HG03196 (cell line): Measurements from ENCODE around the gene CDK4.
A peak's percentile ranks its signal among the peaks of the same experiment; 100 is the strongest.

Experiments used
- ATAC-seq: cut with Tn5 transposase; IDR thresholded peaks from one replicate; pipeline ENCODE4 v1.9.1; 2021; ENCODE audit not compliant: unreplicated experiment

CDK4 gene

GRCh38 chr12:57757771-57758170 lies 5.7 kb upstream of the CDK4 start:
- ATAC-seq = no peak

GRCh38 chr12:57756406-57757341 lies 4.6 kb upstream of the CDK4 start:
- ATAC-seq = no peak

GRCh38 chr12:57755454-57756372 lies 3.6 kb upstream of the CDK4 start:
- ATAC-seq = no peak

GRCh38 chr12:57755194-57755453 lies 3.0 kb upstream of the CDK4 start:
- no peak for ATAC-seq

- peak; percentile 32 for ATAC-seq
Observed at GRCh38 chr12:57754411-57755193, 2.5 kb upstream of the CDK4 start, which contains the start of gene MARCHF9. TSS of gene MARCHF9 (plus strand) at chr12:57755103. CDS start at chr12:57755529, 426 bp downstream.

- no peak for ATAC-seq
Observed at GRCh38 chr12:57753756-57754337, 1.7 kb upstream of the CDK4 start.

GRCh38 chr12:57752668-57753000 lies 524 bp upstream of the CDK4 start:
- no peak for ATAC-seq

- ATAC-seq = no peak
Observed at GRCh38 chr12:57751432-57751787, 700 bp downstream of the CDK4 start.

- no peak for ATAC-seq
Observed at GRCh38 chr12:57750561-57751431, 1.3 kb downstream of the CDK4 start.

GRCh38 chr12:57749061-57749460 lies 3.0 kb downstream of the CDK4 start:
- ATAC-seq = no peak

- ATAC-seq = no peak
Observed at GRCh38 chr12:57746025-57746424, 6.1 kb downstream of the CDK4 start.

- ATAC-seq = no peak
Observed at GRCh38 chr12:57745485-57745881, 6.6 kb downstream of the CDK4 start.

- ATAC-seq = peak; percentile 68
Observed at GRCh38 chr12:57744777-57745484, 7.2 kb downstream of the CDK4 start, which contains the start of gene TSPAN31. TSS of gene TSPAN31 (plus strand) at chr12:57745039. CDS start at chr12:57745155, 116 bp downstream.

- peak; percentile 22 for ATAC-seq
Observed at GRCh38 chr12:57744194-57744776, 7.8 kb downstream of the CDK4 start.

GRCh38 chr12:57743769-57744168 lies 8.3 kb downstream of the CDK4 start:
- ATAC-seq = no peak

- peak; percentile 53 for ATAC-seq
Observed at GRCh38 chr12:57741844-57742738, 10.0 kb downstream of the CDK4 start.

GRCh38 chr12:57741413-57741789 lies 10.7 kb downstream of the CDK4 start:
- no peak for ATAC-seq
